Loucy (cell line): ENCODE results near the gene CGB7.

Experiments used
- H2AFZ ChIP-seq: fragments of 200-600 bp; sonication (generic); 2 replicates; pipeline ENCODE4 v1.6.0; 2016; ENCODE audit warnings: antibody characterized with exemption, mild to moderate bottlenecking, low read length, moderate library complexity
- H3F3A ChIP-seq: fragments of 200-600 bp; 2 replicates; pipeline ENCODE4 v1.6.0; 2016; ENCODE audit warnings: antibody characterized with exemption, low read depth, mild to moderate bottlenecking
- H3K27me3 ChIP-seq: fragments of 200-600 bp; sonication (generic); 2 replicates; pipeline ENCODE4 v1.6.1; 2014; ENCODE audit warnings: low read length, mild to moderate bottlenecking; ENCODE audit not compliant: insufficient read depth, poor library complexity, severe bottlenecking
- H3K36me3 ChIP-seq: fragments of 200-600 bp; sonication (generic); 2 replicates; pipeline ENCODE4 v1.6.1; 2016; ENCODE audit warnings: low read length; ENCODE audit not compliant: insufficient read depth
- H3K4me1 ChIP-seq: fragments of 200-600 bp; sonication (generic); 2 replicates; pipeline ENCODE4 v1.5.1; 2014; ENCODE audit warnings: low read length, mild to moderate bottlenecking; ENCODE audit not compliant: insufficient read depth, poor library complexity, severe bottlenecking
- H3K4me2 ChIP-seq: fragments of 200-600 bp; sonication (generic); 2 replicates; pipeline ENCODE4 v1.6.0; 2014; ENCODE audit warnings: antibody characterized with exemption, low read length, low read depth, mild to moderate bottlenecking; ENCODE audit not compliant: poor library complexity, severe bottlenecking
- H3K4me3 ChIP-seq: fragments of 200-600 bp; sonication (generic); 2 replicates; pipeline ENCODE4 v1.5.1; 2014; ENCODE audit warnings: low read length, mild to moderate bottlenecking, mixed read lengths; ENCODE audit not compliant: poor library complexity, severe bottlenecking
- H3K79me2 ChIP-seq: fragments of 200-600 bp; sonication (generic); 2 replicates; pipeline ENCODE4 v1.6.1; 2014; ENCODE audit warnings: low read length; ENCODE audit not compliant: insufficient read depth
- H3K9ac ChIP-seq: fragments of 200-600 bp; sonication (generic); 2 replicates; pipeline ENCODE4 v1.6.0; 2014; ENCODE audit warnings: mild to moderate bottlenecking, low read depth, low read length, moderate library complexity; ENCODE audit not compliant: poor library complexity, severe bottlenecking
- H3K9me2 ChIP-seq: fragments of 200-600 bp; sonication (generic); replicated peaks from 2 replicates; pipeline ENCODE4 v1.6.1; 2016; ENCODE audit warnings: low read depth, low read length, mixed read lengths
- H3K9me3 ChIP-seq: fragments of 200-600 bp; sonication (generic); 2 replicates; pipeline ENCODE4 v1.6.1; 2014; ENCODE audit warnings: mild to moderate bottlenecking, antibody characterized with exemption, low read length, low read depth; ENCODE audit not compliant: insufficient read depth
- H4K20me1 ChIP-seq: fragments of 200-600 bp; sonication (generic); 2 replicates; pipeline ENCODE4 v1.6.0; 2014; ENCODE audit warnings: antibody characterized with exemption, low read length, mild to moderate bottlenecking; ENCODE audit not compliant: insufficient read depth, poor library complexity, severe bottlenecking
- CTCF ChIP-seq: fragments of 200-600 bp; sonication (generic); conservative IDR thresholded peaks from 2 replicates; pipeline ENCODE4 v1.5.1; 2014; ENCODE audit warnings: mild to moderate bottlenecking, antibody characterized with exemption, low read length
- EZH2phosphoT487 ChIP-seq: fragments of 200-600 bp; IDR thresholded peaks from 2 replicates; pipeline ENCODE4 v1.6.1; 2018; ENCODE audit warnings: antibody characterized with exemption, mild to moderate bottlenecking, moderate library complexity, borderline replicate concordance

CGB7 gene

GRCh38 chr19:49073514-49074378 lies 16.2 kb upstream of the CGB7 start:
- Histone ChIP-seq H3K27me3 (no peaks in the 10 kb centered on the region), H3K4me3 (no peak overlapping the region), H3K36me3 (no peaks in the 10 kb centered on the region), H3K4me2 (no peak overlapping the region), H3K9me3 (no peaks in the 10 kb centered on the region), H4K20me1 (no peaks in the 10 kb centered on the region), H3K79me2 (no peaks in the 10 kb centered on the region), H3K9me2 (no peaks in the 10 kb centered on the region), H3K9ac (no peak overlapping the region), H3F3A (no peaks in the 10 kb centered on the region), H2AFZ (no peak overlapping the region), H3K4me1 (no peaks in the 10 kb centered on the region)
- TF ChIP-seq CTCF (peak; percentile 46), EZH2phosphoT487 (no peak)

GRCh38 chr19:49071860-49072547 lies 14.5 kb upstream of the CGB7 start:
- Histone ChIP-seq H3K9me3 (no peaks in the 10 kb centered on the region), H3K27me3 (no peaks in the 10 kb centered on the region), H3K4me1 (no peaks in the 10 kb centered on the region), H2AFZ (no peak overlapping the region), H3F3A (no peaks in the 10 kb centered on the region), H3K4me3 (no peak overlapping the region), H3K4me2 (no peak overlapping the region), H3K36me3 (no peaks in the 10 kb centered on the region), H4K20me1 (no peaks in the 10 kb centered on the region), H3K79me2 (no peaks in the 10 kb centered on the region), H3K9ac (no peak overlapping the region), H3K9me2 (no peaks in the 10 kb centered on the region)
- TF ChIP-seq CTCF: no peak
- TF ChIP-seq EZH2phosphoT487: no peak

GRCh38 chr19:49070416-49070815 lies 12.9 kb upstream of the CGB7 start:
- H3K4me2 ChIP-seq: no peak overlapping the region
- H3F3A ChIP-seq: no peaks in the 10 kb centered on the region
- no peaks in the 10 kb centered on the region for H3K27me3 ChIP-seq
- no peaks in the 10 kb centered on the region for H3K9me2 ChIP-seq
- H4K20me1 ChIP-seq: no peaks in the 10 kb centered on the region
- TF ChIP-seq CTCF (no peak), EZH2phosphoT487 (no peak)
- no peaks in the 10 kb centered on the region for H3K9me3 ChIP-seq
- no peak overlapping the region for H3K9ac ChIP-seq
- H3K36me3 ChIP-seq: no peaks in the 10 kb centered on the region
- H2AFZ ChIP-seq: no peak overlapping the region
- H3K4me1 ChIP-seq: no peaks in the 10 kb centered on the region
- H3K79me2 ChIP-seq: no peaks in the 10 kb centered on the region
- H3K4me3 ChIP-seq: no peak overlapping the region
